NCI-H1092 (cell line): ENCODE data around the gene SIRT6.
"Not testable (repeated sequence)": the region's sequence is repeated elsewhere in the genome, so short reads cannot be mapped to it uniquely, and the experiment has no call there.

Experiments used
- DNase-seq: peaks from one replicate; lab custom pipeline; 2025; lab: John Stamatoyannopoulos, UW

SIRT6 gene

DNA sequence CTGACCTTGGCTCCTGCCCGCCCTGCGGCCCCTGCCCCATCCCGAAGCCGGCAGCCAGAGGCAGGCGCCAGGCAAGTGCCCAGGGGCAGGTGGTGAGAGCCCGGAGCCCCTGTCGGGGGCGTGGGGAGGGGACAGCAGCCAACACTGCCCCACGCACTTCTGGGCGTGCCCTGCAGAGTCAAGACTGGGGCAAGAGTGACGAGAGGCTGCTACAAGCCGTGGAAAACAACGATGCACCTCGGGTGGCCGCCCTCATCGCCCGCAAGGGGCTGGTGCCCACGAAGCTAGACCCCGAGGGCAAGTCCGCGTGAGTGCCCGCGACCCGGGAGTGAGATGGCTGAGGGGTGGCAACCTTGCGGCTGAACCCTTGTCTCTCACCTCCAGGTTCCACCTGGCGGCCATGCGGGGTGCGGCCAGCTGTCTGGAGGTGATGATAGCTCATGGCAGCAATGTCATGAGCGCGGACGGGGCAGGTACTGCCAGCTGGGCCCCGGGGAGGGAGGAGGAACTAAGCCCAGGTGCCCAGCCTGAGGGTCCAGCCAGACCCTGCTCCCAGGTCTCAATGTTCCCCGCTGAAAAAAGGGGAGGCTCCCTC, 17.4 kb upstream of the SIRT6 start:
- no peak for DNase-seq

DNA sequence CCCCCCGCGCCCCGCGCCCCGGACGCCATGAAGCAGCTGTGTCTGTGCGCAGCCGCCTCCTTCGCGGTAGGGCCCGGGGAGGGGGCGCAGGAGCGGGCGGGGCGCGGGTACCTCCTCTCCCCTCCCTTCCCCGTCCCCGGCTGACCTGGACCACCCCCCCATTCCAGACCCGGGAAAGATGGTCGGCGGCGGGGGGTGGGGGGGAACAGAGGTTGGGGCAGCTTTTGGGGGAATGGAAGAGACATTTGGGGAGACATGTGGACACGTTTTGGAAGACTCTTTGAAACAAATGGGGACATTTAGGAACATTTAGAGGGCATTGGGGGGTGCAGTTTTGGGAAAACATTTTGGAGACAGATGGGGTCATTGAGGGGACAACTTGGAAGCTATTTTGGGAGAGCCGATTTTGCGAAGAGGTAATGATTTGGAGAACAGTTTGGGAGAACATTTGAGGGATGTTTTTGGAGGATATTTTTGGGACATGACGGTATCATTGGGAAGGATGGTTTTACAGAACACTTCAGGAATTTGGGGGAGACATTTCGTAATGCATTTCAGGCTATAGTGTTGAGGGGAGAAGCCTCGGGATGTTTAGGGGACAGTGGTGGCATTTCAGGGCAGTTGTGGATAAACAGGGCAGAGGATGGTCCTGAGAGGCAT, 16.2 kb upstream of the SIRT6 start:
- DNase-seq = no peak

DNA sequence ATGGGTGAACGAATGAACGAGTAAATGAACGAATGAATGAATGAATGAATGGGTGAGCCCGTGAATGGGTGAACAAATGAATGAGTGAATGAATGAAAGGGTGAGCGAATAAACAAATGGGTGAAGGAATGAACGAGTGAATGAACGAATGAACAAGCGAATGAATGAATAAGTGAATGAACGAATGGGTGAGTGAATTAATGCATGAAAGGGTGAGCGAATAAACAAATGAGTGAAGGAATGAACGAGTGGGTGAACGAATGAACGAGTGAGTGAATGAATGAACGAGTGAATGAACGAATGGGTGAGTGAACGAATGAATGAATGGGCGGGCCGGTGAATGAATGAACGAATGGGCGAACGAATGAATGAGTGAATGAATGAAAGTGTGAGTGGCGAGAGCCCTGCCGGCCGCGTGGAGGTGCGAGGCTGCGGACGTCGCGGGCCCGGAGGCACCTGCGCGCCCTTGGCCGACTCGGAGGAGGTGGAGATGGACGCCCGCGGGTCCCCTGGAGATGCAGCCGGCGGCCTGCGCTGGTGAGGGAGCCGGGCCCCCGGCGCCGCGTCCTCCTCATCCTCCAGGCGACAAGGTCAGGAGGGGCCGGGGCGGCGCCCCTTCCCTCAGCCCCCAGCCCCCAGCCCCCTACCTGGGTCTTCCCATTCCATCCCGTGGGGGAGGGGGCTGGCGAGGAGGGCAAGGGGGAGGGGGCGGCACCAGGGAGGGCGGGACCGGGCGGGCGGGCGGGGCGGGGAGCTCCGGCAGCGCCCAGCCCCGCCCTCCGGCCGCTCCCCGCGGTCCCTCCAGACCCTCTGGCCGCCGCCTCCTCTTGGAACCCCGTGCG, 15.5 kb upstream of the SIRT6 start:
- DNase-seq = no peak

DNA sequence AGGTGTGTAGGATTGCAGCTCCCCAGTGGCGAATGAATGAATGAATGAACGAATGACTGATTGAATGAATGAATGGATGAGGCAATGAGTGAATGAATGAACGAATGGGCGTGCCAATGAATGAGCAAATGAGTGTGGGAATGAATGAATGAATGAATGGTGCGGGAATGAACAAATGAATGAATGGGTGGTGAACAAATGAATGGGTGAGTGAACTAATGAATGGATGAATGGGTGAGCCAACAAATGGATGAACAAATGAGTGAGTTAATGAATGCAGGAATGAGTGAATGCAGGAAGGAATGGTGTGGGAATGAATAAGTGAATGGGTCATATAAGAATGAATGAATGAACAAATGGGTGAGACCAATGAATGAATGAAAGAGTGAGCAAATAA, 14.9 kb upstream of the SIRT6 start:
- DNase-seq = no peak

DNA sequence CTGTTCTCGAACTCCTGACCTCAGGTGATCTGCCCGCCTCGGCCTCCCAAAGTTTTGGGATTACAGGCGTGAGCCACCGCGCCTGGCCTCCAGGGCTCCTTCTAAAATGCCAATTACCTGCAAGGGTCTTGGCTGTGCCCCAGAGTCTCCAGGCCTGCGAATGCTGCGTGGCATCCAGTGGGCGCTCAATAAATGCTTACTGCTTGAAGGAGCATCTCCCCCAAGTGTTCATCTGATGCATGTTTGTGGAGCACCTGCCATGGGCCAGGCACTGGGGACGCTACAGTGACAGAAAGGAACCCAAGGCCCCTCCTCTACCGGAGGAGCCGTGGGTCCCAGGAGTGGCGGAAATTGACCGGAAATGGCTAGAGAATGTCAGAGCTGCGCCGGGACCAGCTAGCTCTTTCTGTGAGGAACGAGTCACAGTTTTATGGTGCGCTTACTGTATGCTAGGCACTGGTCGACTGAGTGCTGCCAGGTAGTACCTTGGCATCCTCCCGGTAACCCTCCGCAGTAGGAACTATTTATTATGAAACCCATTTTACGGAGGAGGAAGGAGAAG, 14.3 kb upstream of the SIRT6 start:
- DNase-seq = no peak

DNA sequence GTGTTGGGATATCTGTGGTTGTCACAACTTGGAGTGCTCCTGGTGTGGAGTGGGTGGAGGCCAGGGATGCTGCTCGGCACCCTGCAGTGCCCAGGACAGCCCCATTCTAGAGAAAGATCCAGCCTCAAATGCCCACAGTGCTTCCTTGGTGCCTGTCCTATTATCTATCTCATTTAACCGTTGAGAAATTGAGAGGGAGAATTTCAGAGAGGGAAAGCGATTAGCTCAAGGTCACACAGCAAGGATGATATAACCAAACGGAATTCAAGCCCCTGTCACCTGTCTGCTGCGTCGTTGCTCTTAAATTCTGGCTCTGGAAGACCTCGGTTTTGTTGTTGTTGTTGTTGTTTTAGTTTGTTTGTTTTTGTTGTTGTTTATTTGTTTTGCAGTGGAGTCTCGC, 13.6 kb upstream of the SIRT6 start:
- DNase-seq = no peak

DNA sequence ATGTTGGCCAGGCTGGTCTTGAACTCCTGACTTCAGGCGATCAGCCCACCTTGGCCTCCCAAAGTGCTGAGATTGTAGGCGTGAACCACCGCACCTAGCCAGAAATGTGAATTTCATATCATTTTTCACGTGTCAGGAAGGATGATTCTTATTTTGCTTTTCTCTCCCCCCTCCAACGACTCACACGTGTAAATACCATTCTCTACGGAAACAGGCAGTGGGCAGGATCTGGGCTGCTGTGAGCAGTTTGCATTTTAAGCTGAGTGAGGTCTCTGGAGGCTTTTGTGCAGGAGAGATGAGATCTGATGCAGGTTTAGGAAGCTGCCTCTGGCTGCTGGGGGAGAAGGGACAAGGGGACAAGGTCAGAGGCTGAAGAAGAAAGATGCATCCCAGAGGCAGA, 12.0 kb upstream of the SIRT6 start:
- no peak for DNase-seq

DNA sequence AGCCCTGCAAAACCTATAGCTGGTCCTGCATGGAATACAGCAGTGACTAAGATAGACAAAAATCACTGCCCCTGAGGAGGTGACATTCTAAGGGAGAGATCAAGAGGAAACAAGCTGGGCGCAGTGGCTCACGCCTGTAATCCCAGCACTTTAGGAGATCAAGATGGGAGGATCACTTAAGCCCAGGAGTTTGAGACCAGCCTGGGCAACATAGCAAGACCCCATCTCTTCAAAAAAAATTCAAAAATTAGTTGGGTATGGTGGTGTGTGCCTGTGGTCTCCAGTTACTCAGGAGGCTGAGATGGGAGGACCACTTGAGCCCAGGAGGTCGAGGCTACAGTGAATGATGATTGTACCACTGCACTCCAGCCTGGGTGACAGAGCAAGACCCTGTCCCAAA, 10.2 kb upstream of the SIRT6 start:
- DNase-seq = not testable (repeated sequence)

DNA sequence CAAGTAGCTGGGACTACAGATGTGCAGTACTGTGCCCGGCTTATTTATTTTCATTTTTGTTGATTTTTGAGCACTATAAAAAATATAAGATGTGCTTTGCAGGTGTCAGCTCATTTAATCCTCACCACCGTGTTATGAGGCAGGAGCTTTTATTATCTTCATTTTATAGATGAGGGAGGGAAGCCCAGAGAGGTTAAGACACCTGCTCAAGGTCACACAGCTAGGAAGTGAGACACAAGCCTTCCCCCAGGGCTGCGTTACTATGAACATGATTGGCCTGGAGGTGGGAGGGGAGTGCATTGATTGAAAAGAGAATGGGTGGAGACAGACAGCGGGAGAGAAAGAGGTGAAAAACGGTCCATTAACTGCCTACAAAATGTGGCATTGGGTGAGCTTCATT, 7.3 kb upstream of the SIRT6 start:
- DNase-seq = no peak

DNA sequence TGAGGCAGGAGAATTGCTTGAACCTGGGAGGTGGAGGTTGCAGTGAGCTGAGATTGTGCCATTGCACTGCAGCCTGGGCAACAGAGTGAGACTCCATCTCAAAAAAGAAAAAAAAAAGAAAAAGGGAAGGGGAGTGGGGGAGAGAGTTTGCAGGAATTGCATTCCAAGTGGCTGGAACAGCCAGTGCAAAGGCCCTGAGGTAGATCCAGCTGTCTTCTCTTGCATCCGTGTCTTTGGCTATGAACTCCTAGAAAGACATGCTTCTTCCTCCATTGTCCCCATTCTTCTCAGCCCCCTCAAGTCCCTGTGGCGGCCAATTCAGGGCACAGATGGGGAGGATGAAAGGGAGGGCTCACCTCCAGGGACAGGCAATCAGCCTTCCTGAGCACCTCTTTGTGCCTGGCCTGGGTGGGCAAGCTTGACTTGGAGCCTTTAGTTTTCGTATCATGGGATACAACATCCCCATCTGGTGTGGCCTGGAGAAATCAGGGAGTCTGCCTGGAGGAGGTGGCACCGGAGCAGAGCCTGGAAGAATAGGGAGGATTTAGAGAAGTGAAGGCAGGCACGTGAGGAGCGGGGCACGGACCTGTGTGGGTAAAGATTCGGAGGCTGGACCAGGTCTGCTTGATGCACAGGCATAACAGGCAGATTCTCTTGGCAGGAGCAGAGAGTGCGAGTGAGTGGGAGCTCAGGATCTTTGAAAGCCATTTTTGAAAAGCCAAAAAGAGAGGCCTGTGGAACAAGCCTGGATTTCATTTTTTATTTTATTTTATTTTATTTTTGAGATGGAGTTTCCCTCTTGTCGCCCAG, 5.2 kb upstream of the SIRT6 start:
- no peak for DNase-seq

DNA sequence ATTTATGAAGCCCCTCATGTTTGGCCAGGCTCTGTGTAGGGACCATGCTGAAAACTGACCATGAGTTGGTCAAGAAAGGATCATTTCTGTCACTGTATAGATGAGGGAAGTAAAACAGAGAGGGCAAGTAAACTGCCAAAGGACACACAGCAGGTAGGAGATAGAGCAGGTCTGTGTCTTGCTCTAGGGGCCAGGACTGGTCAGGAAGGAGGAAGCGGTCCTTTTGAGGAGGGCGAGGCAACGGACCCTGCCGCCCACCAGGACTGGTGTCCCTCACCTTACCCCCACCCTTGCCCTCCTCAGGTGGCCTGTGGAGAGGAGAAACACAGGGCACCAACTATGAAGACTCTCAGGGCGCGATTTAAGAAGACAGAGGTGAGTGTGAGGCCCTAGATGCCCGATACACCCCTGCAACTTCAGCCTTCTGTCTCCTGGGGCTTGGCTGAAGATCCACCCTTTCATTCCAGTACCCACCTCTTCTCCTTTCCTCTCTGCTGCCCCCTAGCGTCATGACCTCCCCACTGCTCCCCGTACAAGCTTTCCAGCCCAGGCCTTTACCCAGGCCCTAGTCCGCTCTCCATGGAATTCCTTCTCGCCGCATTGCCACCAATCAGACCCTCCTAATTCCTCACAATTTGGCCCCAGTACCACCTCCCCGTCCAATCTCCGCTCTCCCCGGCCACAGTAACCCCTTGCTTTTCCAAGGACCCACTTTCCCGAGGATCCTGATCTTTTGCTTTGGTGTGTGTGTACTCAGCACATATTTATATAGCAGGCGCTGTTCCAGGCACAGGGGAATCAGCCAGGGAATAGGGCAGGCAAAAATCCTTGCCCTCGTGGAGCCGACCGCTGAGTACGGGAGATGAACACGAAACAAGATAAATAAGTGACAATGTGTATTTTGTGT, 4.0 kb upstream of the SIRT6 start:
- DNase-seq = peak; percentile 64

DNA sequence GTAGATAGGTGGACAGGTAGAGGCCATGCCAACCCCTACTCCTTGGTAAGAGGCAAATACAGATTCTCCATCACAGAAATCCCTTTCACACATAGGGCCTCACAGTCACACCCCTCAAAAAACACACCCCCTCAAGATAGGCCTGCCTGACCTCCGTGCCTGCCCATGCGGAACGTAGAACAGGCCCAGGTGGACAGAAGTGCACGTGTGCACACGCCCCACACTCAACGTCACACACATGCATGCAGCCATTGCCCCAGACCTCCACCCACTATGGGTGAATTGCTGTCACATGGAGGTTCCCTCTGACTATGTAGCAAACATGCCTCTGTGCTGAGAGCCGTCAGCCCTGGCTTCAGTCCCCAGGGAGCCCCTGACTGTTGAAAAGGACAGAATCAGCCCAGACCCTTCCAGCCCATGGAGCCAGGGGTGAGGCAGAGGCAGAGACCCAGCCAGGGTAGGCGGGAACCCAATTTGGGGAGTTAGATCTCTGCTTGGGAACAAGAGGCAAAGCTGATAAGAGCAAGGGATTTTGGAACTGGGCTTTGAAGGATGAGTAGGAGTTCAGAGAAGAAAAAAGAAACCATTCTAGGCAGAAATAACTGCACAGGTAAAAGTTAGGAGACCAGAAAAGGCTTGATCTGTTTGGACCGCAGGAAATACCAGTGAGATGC, 3.2 kb upstream of the SIRT6 start:
- no peak for DNase-seq

DNA sequence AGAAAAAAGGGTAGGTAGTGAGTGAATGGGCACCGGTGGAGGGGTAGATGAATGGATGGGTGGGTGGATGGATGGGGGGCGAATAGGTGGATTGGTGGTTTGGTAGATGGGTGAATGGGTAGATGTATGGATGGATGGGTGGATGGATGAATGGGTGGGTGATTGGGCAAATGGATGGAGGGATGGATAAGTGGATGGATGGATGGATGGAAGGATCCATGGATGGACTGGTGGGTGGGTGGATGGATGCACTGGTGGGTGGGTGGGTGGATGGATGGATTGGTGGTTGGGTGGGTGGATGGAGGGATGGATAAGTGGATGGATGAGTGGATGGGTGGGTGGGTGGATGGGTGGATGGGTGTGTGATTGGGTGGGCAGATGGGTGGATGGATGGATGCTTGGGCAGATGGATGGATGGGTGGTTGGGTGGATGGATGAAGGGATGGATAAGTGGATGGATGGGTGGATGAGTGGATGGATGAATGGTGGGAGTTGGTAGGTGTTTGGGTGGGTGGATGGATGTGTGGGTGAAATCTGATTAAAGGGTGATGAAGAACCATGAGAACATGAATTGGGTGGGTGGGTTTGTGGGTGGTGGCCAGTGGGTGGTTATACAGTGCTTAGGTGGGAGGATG, 2.5 kb upstream of the SIRT6 start:
- no peak for DNase-seq

DNA sequence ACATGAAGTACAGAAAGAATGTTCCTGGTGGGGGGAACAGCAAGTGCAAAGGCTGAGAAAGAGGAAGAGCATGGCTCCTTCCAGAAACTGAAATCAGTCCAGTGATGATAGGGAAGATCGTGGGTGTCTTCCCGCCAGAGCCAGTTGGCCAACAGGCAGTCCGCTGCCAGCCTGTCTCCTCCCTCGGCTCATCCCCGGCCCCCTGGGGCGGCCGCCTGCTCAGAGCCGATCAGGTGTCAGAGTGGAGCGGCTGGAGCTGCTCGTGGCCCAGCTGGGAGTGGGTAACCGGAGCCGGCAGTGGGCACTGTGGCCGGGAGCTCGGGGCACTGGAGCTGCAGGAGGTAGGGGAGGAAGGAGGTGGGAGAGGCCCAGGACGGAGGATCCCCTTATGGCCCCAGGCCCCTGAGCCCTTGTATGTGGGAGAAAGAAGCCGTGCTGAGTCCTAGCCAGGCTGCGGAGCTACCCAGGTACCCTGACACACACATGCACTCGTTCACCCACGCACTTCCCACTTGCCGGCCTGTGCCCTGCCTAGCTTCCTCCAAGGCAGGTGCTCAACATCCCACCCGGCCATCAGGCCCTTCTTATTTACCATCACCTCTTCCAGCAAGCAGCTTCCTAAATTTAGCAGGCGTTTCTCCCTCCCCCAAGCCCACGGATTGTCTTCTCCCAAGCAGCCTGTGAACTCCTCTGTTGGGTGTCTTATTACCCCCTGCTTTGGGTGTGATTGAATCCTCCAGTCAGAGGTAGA, 1.8 kb upstream of the SIRT6 start:
- peak; percentile 61 for DNase-seq

DNA sequence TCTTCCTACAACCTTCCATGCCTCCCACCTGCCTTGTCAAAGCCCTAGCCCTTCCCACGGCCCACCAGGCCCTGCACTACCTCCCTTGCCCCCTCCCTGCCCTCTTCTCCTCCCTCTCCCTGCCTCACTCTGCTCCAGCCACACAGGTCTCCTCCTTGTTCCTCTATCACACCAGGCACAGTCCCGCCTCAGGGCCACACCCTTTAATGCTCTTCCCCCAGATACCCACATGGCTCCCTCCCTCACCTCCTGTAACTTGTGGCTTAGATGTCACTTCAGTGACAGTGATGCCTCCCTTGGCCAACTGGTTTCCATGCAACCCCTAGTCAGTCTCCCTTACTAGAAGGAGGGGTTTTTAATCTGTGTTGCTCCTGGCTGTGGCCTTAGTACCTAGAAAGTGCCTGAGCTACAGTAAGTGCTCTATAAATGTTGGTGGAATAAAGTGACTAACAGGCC, 1.3 kb downstream of the SIRT6 start:
- no peak for DNase-seq

DNA sequence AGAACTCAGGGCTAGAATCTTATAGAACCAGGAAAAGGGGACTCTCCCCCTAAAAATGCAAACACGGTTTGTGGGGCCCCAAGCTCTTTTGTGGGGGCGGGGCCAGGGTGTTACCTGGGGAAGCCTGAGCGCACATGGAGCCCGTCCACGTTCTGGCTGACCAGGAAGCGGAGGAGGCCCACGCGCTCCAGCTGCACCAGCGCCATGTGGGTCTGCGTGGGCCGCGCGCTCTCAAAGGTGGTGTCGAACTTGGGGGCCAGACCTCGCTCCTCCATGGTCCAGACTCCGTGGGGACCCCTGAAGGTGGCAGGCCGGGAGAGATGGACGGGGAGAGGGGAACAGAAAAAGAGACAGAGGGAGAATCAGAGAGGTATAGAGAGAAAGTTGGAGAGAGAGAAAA, 3.4 kb downstream of the SIRT6 start:
- DNase-seq = no peak

DNA sequence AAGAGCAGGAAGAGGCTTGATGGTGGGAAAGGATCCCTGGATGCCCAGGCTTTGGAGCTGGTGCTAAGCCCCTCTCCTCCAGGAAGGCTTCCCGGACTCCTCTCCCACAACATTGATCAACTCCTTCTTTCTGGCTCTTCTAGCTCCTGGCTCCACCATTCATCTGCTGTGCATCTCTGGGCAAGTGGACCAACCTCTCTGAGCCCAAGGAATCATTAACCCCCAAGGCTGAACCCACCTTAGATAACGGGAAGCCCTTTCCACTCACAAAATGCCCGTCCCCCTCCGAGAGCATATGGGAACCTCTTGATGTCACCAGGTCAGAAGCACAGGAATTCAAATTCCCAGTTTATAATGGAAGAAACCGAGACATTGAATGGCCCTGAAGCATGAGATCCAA, 5.2 kb downstream of the SIRT6 start:
- no peak for DNase-seq

DNA sequence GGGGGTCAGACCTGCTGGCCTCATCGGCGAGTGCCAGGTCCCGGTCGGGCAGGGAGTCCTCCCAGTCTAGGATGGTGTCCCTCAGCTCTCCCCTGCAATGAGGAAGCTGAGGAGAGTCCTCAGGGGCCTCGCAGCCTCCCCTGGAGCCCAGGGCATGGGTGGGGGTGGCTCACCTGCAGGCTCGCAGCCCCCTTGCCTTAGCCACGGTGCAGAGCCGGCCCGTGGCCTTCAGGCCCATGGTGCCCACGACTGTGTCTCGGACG, 6.8 kb downstream of the SIRT6 start:
- no peak for DNase-seq

DNA sequence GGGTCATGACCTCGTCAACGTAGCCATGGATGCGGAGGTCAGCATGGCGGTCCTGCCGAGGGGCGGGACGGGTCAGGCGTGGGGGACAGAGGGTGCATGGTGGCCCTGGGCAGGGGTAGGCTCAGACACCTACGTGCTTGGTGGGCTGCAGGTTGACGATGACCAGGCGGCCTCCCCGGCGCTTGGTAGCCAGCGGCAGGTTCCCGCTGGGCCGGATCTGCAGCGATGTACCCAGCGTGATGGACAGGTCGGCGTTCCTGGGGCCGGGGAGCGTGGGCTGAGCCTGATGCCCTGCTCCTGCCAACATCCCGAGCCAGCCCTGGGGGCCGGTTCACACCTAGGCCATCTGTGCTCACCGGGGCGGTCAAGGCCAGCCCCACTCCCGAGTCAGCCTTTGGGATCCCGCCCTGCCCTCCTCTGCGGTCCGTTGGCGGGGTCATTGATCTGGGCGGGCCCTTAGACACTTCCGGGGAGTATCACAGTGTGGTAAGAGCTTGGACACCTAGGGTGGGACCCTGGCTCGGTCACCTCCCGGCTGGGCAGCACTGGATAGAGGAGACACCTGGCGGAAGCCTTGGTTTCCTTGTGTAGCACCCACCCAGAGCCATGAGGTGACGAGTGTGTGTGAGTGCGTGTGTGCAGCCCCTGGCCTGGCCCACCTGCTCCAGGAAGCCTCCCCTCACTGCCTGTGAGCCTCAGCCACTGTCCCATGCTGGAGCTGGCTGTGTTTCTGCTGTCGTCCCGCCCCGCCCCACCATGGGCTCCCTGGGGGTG, 7.3 kb downstream of the SIRT6 start:
- no peak for DNase-seq
